Colonic mucosa (tissue), 4 donors: ENCODE measurements around the gene CHAF1A. TPM values are rescaled to one million over a fixed set of nuclear protein-coding genes. Genes with fewer than 3 reads are reported as not detected.

Experiments used
- DNase-seq: peaks from one replicate; pipeline ENCODE4 v3.0.0-alpha.2; 2020
- H3K27ac ChIP-seq: fragments of 200-600 bp; one replicate; pipeline ENCODE4 v1.8.0; 2021
- H3K27me3 ChIP-seq: fragments of 200-600 bp; one replicate; pipeline ENCODE4 v1.8.0; 2021
- H3K36me3 ChIP-seq: fragments of 200-600 bp; one replicate; pipeline ENCODE4 v1.8.0; 2021
- H3K4me1 ChIP-seq: fragments of 200-600 bp; one replicate; pipeline ENCODE4 v1.8.0; 2021; ENCODE audit warnings: mild to moderate bottlenecking
- H3K4me3 ChIP-seq: fragments of 200-600 bp; one replicate; pipeline ENCODE4 v1.8.0; 2021
- H3K9ac ChIP-seq, 2 donors: one replicate each; pipeline ENCODE4 v1.7.0; 2013; ENCODE audit warnings: control low read depth in 2 of 2, low read depth in 2 of 2, low read length in 2 of 2
- H3K9me3 ChIP-seq: fragments of 200-600 bp; one replicate; pipeline ENCODE4 v1.8.0; 2021
- intact Hi-C: fragments of 100-400 bp; cut with DNase I; formaldehyde crosslinking; loops from one replicate; pipeline ENCODE4 v1.14.1; 2022
- total RNA-seq, 2 donors: library from RNA; stranded (reverse); fragmentation: NEBNext Ultra II Directional in 1 of 2; extraction: Animal tissue kit (Norgen Biotek cat#: 25700) in 1 of 2; gene quantifications; one replicate each; pipeline ENCODE4 v1.2.1, GENCODE V29; 2021
- TF ChIP-seq, protein P1 (sequence below): fragments of 200-600 bp; IDR thresholded peaks from one replicate; pipeline ENCODE4 v1.8.0; 2022; ENCODE audit warnings: antibody characterized with exemption, mild to moderate bottlenecking
- donor health status: healthy.
- donor health status: DM: no; HTN: no; CAD: no.
- donor health status: DM: no; HTN: no; CAD: no.

CHAF1A gene
- total RNA-seq, 2 donors from 2014 or later, result 15.6 to 53.2 TPM

- H3K4me1 ChIP-seq, result peaks cover 42% of the 10 kb centered on the region
- H3K27me3 ChIP-seq, result no peaks in the 10 kb centered on the region
- DNase-seq, result peak; percentile 80
- no peaks in the 10 kb centered on the region for H3K9me3 ChIP-seq
- peak overlapping the region; percentile 64 to 73 for H3K9ac ChIP-seq
- TF ChIP-seq, protein P1, sequence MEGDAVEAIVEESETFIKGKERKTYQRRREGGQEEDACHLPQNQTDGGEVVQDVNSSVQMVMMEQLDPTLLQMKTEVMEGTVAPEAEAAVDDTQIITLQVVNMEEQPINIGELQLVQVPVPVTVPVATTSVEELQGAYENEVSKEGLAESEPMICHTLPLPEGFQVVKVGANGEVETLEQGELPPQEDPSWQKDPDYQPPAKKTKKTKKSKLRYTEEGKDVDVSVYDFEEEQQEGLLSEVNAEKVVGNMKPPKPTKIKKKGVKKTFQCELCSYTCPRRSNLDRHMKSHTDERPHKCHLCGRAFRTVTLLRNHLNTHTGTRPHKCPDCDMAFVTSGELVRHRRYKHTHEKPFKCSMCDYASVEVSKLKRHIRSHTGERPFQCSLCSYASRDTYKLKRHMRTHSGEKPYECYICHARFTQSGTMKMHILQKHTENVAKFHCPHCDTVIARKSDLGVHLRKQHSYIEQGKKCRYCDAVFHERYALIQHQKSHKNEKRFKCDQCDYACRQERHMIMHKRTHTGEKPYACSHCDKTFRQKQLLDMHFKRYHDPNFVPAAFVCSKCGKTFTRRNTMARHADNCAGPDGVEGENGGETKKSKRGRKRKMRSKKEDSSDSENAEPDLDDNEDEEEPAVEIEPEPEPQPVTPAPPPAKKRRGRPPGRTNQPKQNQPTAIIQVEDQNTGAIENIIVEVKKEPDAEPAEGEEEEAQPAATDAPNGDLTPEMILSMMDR, result peak; percentile 14
- no peaks in the 10 kb centered on the region for H3K36me3 ChIP-seq
- peak overlapping the region; percentile 50 for H3K27ac ChIP-seq
- no peak overlapping the region for H3K4me3 ChIP-seq
- intact Hi-C loops, result no loop called here
These were observed 27.0 kb upstream of the CHAF1A start for GRCh38 chr19:4375164-4376027.

GRCh38 chr19:4376028-4376670 is 26.3 kb upstream of the CHAF1A start:
- DNase-seq, result no peak
- H3K36me3 ChIP-seq, result no peaks in the 10 kb centered on the region
- peak overlapping the region; percentile 50 for H3K27ac ChIP-seq
- H3K9me3 ChIP-seq, result no peaks in the 10 kb centered on the region
- peak overlapping the region; percentile 18 to 73 for H3K9ac ChIP-seq
- TF ChIP-seq, protein P1, result no peak
- no peaks in the 10 kb centered on the region for H3K27me3 ChIP-seq
- no peak overlapping the region for H3K4me3 ChIP-seq
- intact Hi-C loops, result no loop called here
- H3K4me1 ChIP-seq, result peaks cover 39% of the 10 kb centered on the region

DNA sequence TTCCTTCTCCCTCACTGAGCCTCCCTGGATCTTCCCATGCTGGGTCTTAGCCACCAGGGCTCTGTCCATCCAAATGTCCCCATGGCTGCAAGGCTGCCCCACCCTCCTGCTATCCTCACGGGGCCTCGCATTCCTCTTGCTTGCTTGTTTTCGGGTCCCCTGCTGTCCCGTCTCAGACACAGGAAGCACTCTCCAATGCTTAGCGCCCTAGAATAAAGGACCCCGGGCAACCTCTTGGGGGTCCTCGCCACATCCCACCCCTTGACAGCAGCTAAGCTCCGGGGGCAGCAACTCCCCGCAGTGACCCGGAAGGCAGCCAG is 25.8 kb upstream of the CHAF1A start:
- no peak overlapping the region for H3K27ac ChIP-seq
- H3K9me3 ChIP-seq, result no peaks in the 10 kb centered on the region
- H3K9ac ChIP-seq, result no peak overlapping the region
- DNase-seq, result no peak
- H3K4me1 ChIP-seq, result peaks cover 39% of the 10 kb centered on the region
- no peaks in the 10 kb centered on the region for H3K36me3 ChIP-seq
- no peaks in the 10 kb centered on the region for H3K27me3 ChIP-seq
- TF ChIP-seq, protein P1, result no peak
- no peak overlapping the region for H3K4me3 ChIP-seq
- intact Hi-C loops, result no loop called here

DNA sequence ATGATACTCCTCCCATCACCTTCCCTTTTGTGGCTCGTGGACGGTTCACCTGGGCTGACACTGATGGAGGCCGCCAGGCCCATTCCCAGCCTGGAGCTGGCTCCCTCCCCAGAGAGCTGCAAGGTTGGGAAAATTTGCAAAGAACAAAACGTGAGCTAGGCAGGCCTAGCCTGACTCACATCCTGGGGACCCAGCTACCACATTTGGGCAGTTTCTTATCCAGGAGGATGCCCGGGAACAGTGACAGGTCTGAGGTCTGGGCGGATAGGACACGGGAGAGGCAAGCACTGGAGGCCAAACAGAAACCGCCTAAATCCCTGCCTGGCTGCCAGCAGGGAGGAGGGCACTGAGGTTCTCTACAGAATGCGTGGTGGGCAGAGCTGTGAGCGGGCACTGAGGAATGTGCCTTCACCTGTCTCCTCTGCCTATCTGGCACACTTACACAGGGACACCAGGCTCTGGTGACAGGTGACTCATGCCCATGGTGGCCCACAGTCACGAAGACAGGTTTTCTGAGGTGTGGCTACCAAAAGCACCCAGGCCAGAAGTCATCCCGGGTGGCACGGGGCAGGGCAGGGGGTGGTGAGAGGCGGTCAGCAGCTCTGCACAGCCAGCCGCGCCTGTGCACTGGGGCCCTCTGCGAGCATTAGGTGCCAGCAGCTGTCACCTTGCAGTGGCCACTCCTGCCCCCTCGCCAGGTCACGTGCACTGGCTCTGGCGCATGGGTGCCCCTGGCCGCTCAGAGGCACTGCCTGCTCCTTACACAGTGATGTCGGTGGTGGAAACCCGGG is 25.3 kb upstream of the CHAF1A start:
- no peak overlapping the region for H3K4me3 ChIP-seq
- H3K27ac ChIP-seq, result no peak overlapping the region
- H3K36me3 ChIP-seq, result no peaks in the 10 kb centered on the region
- no peak for DNase-seq
- no peaks in the 10 kb centered on the region for H3K9me3 ChIP-seq
- no peak overlapping the region for H3K9ac ChIP-seq
- TF ChIP-seq, protein P1, result no peak
- no peaks in the 10 kb centered on the region for H3K27me3 ChIP-seq
- peaks cover 39% of the 10 kb centered on the region for H3K4me1 ChIP-seq
- intact Hi-C loops, result no loop called here

GRCh38 chr19:4378886-4379285 is 23.6 kb upstream of the CHAF1A start:
- TF ChIP-seq, protein P1, result no peak
- Histone ChIP-seq H3K9me3 (no peaks in the 10 kb centered on the region), H3K36me3 (no peaks in the 10 kb centered on the region), H3K4me3 (no peak overlapping the region), H3K4me1 (peaks cover 39% of the 10 kb centered on the region), H3K27me3 (no peaks in the 10 kb centered on the region), H3K27ac (no peak overlapping the region), H3K9ac (no peak overlapping the region)
- DNase-seq, result no peak
- intact Hi-C loops, result no loop called here
